PC-3 (cell line): ENCODE measurements around the gene CMTM5. TPM values are rescaled to one million over a fixed set of nuclear protein-coding genes. Genes with fewer than 3 reads are reported as not detected.

ENCODE experiments used
- ATAC-seq: fragments of 200-7000 bp; cut with Tn5 transposase; 2 replicates; pipeline ENCODE4 v1.9.1; 2020; ENCODE audit warnings: mild to moderate bottlenecking, moderate library complexity
- BruUV-seq: library from RNA; stranded (reverse); fragments of 400-500 nt; replicated peaks from 2 replicates; lab custom pipeline; 2021; lab: Mats Ljungman, UMichigan
- CTCF ChIA-PET: fragments of 300-600 bp; sonication (Branson Sonifier 250); formaldehyde crosslinking; loops from one replicate; lab custom pipeline; 2022; ENCODE audit warnings: antibody characterized with exemption; lab: Charles Lee
- POLR2A ChIA-PET: fragments of 300-600 bp; sonication (Branson Sonifier 250); formaldehyde crosslinking; loops from one replicate; lab custom pipeline; 2022; ENCODE audit warnings: antibody characterized with exemption; ENCODE audit not compliant: unreplicated experiment; lab: Charles Lee
- DNase-seq: peaks from one replicate; pipeline ENCODE4 v3.0.0-alpha.2; 2015
- H2AFZ ChIP-seq: fragments of 300-600 bp; sonication (generic); 2 replicates; pipeline ENCODE4 v1.6.0; 2016; ENCODE audit warnings: antibody characterized with exemption, low read length
- H3F3A ChIP-seq: fragments of 300-600 bp; sonication (generic); one replicate; pipeline ENCODE4 v1.6.0; 2017; ENCODE audit warnings: antibody characterized with exemption, low read length, control low read depth, mild to moderate bottlenecking; ENCODE audit not compliant: unreplicated experiment
- H3K27ac ChIP-seq: fragments of 300-600 bp; sonication (generic); 2 replicates; pipeline ENCODE4 v1.5.1; 2016; ENCODE audit warnings: mild to moderate bottlenecking, low read length
- H3K27me3 ChIP-seq: fragments of 300-600 bp; sonication (generic); 2 replicates; pipeline ENCODE4 v1.6.1; 2016; ENCODE audit warnings: low read length, mixed read lengths
- H3K36me3 ChIP-seq: fragments of 300-600 bp; sonication (generic); 2 replicates; pipeline ENCODE4 v1.6.1; 2016; ENCODE audit warnings: low read depth, mixed run types, low read length, mixed read lengths
- H3K4me1 ChIP-seq: fragments of 300-600 bp; sonication (generic); 2 replicates; pipeline ENCODE4 v1.5.1; 2016; ENCODE audit warnings: low read length; ENCODE audit not compliant: insufficient read depth
- H3K4me2 ChIP-seq: fragments of 300-600 bp; sonication (generic); 2 replicates; pipeline ENCODE4 v1.6.0; 2016; ENCODE audit warnings: low read length
- H3K4me3 ChIP-seq: fragments of 300-600 bp; sonication (generic); 2 replicates; pipeline ENCODE4 v1.5.1; 2016; ENCODE audit warnings: mild to moderate bottlenecking, low read length, mixed read lengths
- H3K79me2 ChIP-seq: fragments of 300-600 bp; sonication (generic); 2 replicates; pipeline ENCODE4 v1.6.1; 2017; ENCODE audit warnings: low read length, mixed read lengths
- H3K9ac ChIP-seq: fragments of 300-600 bp; sonication (generic); 2 replicates; pipeline ENCODE4 v1.6.0; 2016; ENCODE audit warnings: mild to moderate bottlenecking, low read length
- H3K9me2 ChIP-seq: fragments of 300-600 bp; sonication (generic); replicated peaks from 2 replicates; pipeline ENCODE4 v1.6.1; 2016; ENCODE audit warnings: mixed run types, low read length, mixed read lengths
- H3K9me3 ChIP-seq: fragments of 300-600 bp; sonication (generic); 2 replicates; pipeline ENCODE4 v1.6.1; 2016; ENCODE audit warnings: low read length, mixed read lengths
- H4K20me1 ChIP-seq: fragments of 300-600 bp; sonication (generic); 2 replicates; pipeline ENCODE4 v1.6.1; 2016; ENCODE audit warnings: low read length, mixed read lengths
- EZH2 ChIP-seq: fragments of 300-600 bp; sonication (generic); IDR thresholded peaks from one replicate; pipeline ENCODE4 v1.6.1; 2017; ENCODE audit warnings: antibody characterized with exemption, mild to moderate bottlenecking, low read length; ENCODE audit not compliant: unreplicated experiment
- EZH2phosphoT487 ChIP-seq: fragments of 300-600 bp; sonication (generic); IDR thresholded peaks from 2 replicates; pipeline ENCODE4 v1.6.1; 2018; ENCODE audit warnings: mild to moderate bottlenecking, antibody characterized with exemption, low read length, borderline replicate concordance
- intact Hi-C: fragments of 100-400 bp; cut with micrococcal nuclease; formaldehyde crosslinking; loops from 2 replicates; pipeline ENCODE4 v1.9.0; 2023
- total RNA-seq: library from RNA; depleted of rRNA; stranded (reverse); fragments of >200 nt; gene quantifications from 2 replicates; pipeline ENCODE4 v1.2.3, GENCODE V29; 2014
- TF ChIP-seq, protein P1 (sequence below): fragments of 300-600 bp; sonication (generic); conservative IDR thresholded peaks from 2 replicates; pipeline ENCODE4 v1.5.1; 2017; ENCODE audit warnings: antibody characterized with exemption, low read depth, mild to moderate bottlenecking, low read length

The CMTM5 gene
- total RNA-seq, 1 experiment from 2014 or later: not detected

GRCh38 chr14:23414254-23414653 lies 37.4 kb downstream of the CMTM5 start:
- ATAC-seq (no peak), DNase-seq (no peak)
- H3K4me3 ChIP-seq: no peak overlapping the region
- no peak overlapping the region for H3K27ac ChIP-seq
- BruUV-seq: no TSS peak
- no peaks in the 10 kb centered on the region for H3K79me2 ChIP-seq
- POLR2A ChIA-PET: no interaction called here
- H3K27me3 ChIP-seq: peaks cover 95% of the 10 kb centered on the region
- no peak overlapping the region for H3K9ac ChIP-seq
- no peaks in the 10 kb centered on the region for H3K36me3 ChIP-seq
- H3F3A ChIP-seq: no peaks in the 10 kb centered on the region
- H2AFZ ChIP-seq: no peak overlapping the region
- TF ChIP-seq, protein P1, sequence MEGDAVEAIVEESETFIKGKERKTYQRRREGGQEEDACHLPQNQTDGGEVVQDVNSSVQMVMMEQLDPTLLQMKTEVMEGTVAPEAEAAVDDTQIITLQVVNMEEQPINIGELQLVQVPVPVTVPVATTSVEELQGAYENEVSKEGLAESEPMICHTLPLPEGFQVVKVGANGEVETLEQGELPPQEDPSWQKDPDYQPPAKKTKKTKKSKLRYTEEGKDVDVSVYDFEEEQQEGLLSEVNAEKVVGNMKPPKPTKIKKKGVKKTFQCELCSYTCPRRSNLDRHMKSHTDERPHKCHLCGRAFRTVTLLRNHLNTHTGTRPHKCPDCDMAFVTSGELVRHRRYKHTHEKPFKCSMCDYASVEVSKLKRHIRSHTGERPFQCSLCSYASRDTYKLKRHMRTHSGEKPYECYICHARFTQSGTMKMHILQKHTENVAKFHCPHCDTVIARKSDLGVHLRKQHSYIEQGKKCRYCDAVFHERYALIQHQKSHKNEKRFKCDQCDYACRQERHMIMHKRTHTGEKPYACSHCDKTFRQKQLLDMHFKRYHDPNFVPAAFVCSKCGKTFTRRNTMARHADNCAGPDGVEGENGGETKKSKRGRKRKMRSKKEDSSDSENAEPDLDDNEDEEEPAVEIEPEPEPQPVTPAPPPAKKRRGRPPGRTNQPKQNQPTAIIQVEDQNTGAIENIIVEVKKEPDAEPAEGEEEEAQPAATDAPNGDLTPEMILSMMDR: no peak
- TF ChIP-seq EZH2 (no peak), EZH2phosphoT487 (no peak)
- H3K9me3 ChIP-seq: no peaks in the 10 kb centered on the region
- intact Hi-C loops: no loop called here
- H4K20me1 ChIP-seq: no peaks in the 10 kb centered on the region
- no peaks in the 10 kb centered on the region for H3K4me1 ChIP-seq
- CTCF ChIA-PET: no interaction called here
- no peak overlapping the region for H3K4me2 ChIP-seq
- H3K9me2 ChIP-seq: no peaks in the 10 kb centered on the region

DNA sequence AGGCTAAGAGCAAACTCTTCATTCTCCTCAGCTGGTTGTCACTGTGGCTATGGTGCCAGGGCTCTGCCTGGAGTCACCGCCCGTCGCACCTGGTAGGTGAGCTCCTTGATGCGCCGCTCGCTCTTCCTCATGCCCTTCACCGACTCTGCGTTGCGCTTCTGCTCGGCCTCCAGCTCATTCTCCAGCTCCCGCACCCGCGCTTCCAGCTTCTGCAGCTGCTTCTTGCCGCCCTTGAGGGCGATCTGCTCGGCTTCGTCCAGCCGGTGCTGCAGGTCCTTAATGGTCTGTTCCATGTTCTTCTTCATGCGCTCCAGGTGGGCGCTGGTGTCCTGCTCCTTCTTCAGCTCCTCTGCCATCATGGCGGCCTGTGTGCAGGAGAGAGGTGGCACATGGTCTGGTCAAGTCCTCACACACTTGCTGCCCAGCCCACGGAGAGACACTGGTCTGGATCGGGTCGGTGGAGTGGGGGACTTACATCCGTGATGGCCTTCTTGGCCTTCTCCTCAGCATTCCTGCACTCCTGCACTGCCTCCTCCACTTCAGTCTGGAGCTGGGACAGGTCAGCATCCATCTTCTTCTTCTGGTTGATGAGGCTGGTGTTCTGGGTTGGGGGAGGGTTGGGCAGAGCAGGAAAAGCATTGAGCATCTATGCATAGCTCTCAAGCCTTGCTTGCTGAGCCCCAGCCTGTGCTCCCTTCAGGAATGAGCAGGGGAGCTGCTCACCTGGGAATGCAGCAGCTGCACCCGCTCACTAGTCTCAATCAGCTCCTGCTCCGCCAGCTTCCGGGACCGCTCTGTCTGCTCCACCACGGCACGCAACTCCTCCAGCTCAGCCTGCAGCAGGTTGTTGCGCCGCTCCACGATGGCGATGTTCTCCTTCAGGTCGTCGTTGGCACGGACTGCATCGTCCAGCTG lies 38.3 kb downstream of the CMTM5 start:
- H3K4me3 ChIP-seq: no peak overlapping the region
- ChIA-PET CTCF (no interaction called here), POLR2A (no interaction called here)
- H3K4me1 ChIP-seq: no peaks in the 10 kb centered on the region
- ATAC-seq: no peak
- BruUV-seq: no TSS peak
- H3K4me2 ChIP-seq: no peak overlapping the region
- intact Hi-C loops: no loop called here
- DNase-seq: no peak
- H3K79me2 ChIP-seq: no peaks in the 10 kb centered on the region
- peaks cover 90% of the 10 kb centered on the region for H3K27me3 ChIP-seq
- H3K27ac ChIP-seq: no peak overlapping the region
- no peaks in the 10 kb centered on the region for H3K9me3 ChIP-seq
- TF ChIP-seq, protein P1: no peak
- no peak for TF ChIP-seq EZH2phosphoT487
- TF ChIP-seq EZH2: no peak
- H2AFZ ChIP-seq: no peak overlapping the region
- H3K36me3 ChIP-seq: no peaks in the 10 kb centered on the region
- no peaks in the 10 kb centered on the region for H4K20me1 ChIP-seq
- H3F3A ChIP-seq: no peaks in the 10 kb centered on the region
- H3K9me2 ChIP-seq: no peaks in the 10 kb centered on the region
- no peak overlapping the region for H3K9ac ChIP-seq
